Upper lobe of left lung (tissue), 4 donors: ENCODE results near the gene TAB3.

ENCODE experiments used
- EP300 ChIP-seq, 4 donors: sonication (generic); formaldehyde crosslinking; IDR thresholded peaks; one replicate each; pipeline ENCODE4 v1.5.1; 2017; ENCODE audit warnings: antibody characterized with exemption in 4 of 4, control low read depth in 2 of 4
- TF ChIP-seq, protein P1 (sequence below), 6 experiments: fragments of 450-650 bp in 4 of 6; fragments of 200-600 bp in 2 of 6; sonication (generic) in 2 of 6; IDR thresholded peaks; one replicate each; pipeline ENCODE4 v1.5.1; 2016 to 2019; ENCODE audit warnings: antibody characterized with exemption in 6 of 6

DNA sequence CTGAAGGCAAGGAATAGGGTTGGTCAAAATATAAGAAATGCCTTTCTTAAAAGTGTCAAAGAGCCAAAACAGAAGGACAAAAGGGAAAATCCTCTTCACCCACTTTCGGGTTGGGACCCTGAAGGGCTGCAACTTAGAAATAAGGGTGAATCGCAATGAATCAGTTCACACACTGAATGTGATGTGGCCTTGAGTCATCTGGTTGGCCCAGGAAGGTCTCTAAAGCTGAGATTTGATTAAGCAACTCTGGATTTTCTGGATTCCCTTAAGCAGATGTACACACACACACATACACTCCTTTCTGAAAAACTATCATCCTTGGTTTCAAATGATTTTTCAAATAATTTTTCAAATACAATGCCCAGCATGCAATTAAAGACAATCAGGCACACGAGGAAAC is 13.1 kb downstream of the TAB3 start:
- no peak for TF ChIP-seq EP300 (IDR thresholded peaks at IDR 0.05)
- TF ChIP-seq, protein P1, sequence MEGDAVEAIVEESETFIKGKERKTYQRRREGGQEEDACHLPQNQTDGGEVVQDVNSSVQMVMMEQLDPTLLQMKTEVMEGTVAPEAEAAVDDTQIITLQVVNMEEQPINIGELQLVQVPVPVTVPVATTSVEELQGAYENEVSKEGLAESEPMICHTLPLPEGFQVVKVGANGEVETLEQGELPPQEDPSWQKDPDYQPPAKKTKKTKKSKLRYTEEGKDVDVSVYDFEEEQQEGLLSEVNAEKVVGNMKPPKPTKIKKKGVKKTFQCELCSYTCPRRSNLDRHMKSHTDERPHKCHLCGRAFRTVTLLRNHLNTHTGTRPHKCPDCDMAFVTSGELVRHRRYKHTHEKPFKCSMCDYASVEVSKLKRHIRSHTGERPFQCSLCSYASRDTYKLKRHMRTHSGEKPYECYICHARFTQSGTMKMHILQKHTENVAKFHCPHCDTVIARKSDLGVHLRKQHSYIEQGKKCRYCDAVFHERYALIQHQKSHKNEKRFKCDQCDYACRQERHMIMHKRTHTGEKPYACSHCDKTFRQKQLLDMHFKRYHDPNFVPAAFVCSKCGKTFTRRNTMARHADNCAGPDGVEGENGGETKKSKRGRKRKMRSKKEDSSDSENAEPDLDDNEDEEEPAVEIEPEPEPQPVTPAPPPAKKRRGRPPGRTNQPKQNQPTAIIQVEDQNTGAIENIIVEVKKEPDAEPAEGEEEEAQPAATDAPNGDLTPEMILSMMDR (IDR thresholded peaks at IDR 0.05): no peak
